ENCODE data around the gene LNPK.
A peak's percentile ranks its signal among the peaks of the same experiment; 100 is the strongest.
"Not testable (repeated sequence)": the region's sequence is repeated elsewhere in the genome, so short reads cannot be mapped to it uniquely, and the experiment has no call there.

The LNPK gene, protein sequence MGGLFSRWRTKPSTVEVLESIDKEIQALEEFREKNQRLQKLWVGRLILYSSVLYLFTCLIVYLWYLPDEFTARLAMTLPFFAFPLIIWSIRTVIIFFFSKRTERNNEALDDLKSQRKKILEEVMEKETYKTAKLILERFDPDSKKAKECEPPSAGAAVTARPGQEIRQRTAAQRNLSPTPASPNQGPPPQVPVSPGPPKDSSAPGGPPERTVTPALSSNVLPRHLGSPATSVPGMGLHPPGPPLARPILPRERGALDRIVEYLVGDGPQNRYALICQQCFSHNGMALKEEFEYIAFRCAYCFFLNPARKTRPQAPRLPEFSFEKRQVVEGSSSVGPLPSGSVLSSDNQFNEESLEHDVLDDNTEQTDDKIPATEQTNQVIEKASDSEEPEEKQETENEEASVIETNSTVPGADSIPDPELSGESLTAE

DNA sequence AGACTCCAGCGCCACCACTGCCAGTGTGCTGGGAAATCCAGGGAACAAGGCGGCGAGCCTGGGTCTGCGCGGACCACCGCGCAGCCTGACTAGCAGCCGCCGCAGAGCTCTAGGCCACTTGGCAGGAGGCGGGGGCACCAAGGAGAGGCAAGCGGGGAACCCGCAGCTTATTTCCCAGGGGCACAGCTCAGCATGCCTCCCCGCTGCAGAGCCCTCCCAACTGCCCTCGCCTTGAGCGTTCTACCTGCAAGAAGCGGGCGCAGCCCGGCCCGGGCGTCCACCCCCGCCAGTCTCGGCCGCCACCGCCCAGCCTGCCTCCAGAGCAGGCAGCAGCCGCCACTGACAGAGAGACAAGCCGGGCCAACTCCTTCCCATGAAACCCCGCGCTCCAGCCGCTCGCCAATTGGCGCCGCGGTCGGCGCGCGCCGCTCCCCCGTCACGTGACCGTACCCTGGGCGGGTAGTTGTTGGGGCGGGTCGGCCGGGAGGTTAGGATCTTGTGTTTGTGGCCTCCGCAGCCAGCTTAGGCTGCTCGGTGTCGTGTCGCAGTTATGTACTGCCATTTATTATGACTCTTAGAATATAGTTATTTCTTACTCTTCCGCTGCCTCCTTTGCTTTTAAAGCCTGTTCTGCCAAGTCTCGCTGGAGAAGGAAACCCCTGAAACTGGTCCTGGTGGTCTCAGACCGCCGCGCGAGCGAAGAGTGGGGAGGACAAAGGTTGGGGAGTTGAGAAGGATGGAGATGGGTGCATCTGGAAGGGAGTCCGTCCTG lies at the start of gene LNPK:
Gene LNPK, minus strand, starts transcription at position 352 of the 772 bp plus-strand sequence. CDS start 6,683 bp downstream, outside the sequence.
- DNase-seq (ENCODE audit: low read depth in 2 of 2) = peak; percentile 75 to 81

GRCh38 chr2:176039375-176039774 lies 37.3 kb upstream of the LNPK start:
- no peak for DNase-seq (ENCODE audit: low read depth in 2 of 2)

DNA sequence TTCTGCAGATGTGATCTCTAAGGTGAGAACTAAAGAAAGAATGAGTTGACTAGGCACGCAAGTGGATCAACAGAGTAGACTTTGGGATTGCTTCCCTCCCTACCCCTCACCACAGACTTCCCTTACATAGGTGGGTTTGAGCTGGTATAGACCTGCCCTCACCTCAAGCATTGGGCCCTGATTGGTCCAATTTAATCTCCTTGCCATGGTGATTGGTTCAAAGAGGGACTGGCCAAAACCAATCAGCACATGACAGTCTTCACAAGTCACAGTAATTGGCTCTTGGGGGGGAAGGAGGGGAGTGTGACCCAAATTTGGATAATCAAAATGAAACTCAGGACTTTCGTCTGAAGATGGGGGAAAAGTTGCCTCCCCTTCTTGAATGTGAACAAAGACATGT lies 36.6 kb upstream of the LNPK start:
- no peak for DNase-seq (ENCODE audit: low read depth in 2 of 2)

- DNase-seq (ENCODE audit: low read depth in 2 of 2) = no peak
These were observed 33.1 kb upstream of the LNPK start for GRCh38 chr2:176035013-176035691.

- DNase-seq (ENCODE audit: low read depth in 2 of 2) = no peak
These were observed 25.7 kb upstream of the LNPK start for GRCh38 chr2:176027806-176028205.

DNA sequence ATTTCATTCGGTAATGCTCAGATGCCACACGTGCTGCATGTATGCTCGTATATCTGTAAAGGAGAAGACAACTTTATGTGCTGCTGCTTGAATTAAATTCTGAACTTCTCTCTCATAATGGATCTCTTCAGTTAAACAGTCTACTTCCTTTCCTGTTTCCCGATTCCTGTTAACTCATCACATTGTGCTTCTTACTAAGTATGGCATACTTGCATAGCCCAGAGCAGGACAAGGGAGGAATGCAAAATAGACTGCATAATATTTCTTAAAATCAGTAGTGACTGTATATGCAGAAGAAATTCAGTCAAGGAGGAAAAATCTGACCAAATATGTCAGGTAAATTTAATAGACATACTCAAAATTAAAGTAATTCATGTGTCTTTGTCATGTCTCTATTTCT lies 23.9 kb upstream of the LNPK start:
- no peak for DNase-seq (ENCODE audit: low read depth in 2 of 2)

- DNase-seq (ENCODE audit: low read depth in 2 of 2) = no peak
These were observed 22.0 kb upstream of the LNPK start for GRCh38 chr2:176024083-176024482.

DNA sequence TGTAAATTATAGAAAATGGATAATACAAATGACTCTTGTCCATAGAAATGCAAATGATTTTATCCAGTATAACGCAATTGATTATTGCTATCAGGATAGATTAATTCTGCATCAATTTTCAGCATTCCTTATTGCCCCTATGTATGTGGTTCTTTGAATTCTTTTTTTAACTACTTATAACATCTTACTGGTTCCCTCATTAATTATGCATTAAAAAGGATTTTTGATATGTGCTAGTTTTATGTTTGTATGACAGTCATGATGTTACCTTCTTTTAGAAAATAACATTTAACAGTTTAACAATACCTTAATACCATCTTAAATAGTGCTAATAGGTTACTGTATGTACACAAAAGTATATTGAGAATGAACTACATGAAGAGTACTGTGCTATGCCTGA lies 20.0 kb upstream of the LNPK start:
- DNase-seq (ENCODE audit: low read depth in 2 of 2) = no peak

DNA sequence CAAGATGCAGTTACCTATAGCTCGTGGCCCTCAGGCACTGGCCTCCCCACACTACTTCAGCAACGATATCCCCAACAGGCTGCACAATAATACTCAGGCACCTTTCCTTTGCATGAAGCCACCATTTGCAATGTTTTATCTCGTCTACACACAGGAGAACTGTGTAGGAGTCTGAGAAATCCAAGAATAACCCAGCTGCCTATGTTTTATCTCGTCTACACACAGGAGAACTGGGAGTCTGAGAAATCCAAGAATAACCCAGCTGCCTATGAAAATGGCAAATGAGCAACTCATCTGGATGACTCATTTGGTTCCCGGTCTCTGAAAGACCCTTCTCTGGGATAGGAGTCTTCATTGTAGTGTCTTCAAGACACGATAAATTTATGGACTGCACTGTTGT lies 18.3 kb upstream of the LNPK start:
- no peak for DNase-seq (ENCODE audit: low read depth in 2 of 2)

GRCh38 chr2:176018708-176019107 lies 16.6 kb upstream of the LNPK start:
- no peak for DNase-seq (ENCODE audit: low read depth in 2 of 2)

- no peak for DNase-seq (ENCODE audit: low read depth in 2 of 2)
These were observed 7.4 kb upstream of the LNPK start for GRCh38 chr2:176009445-176009844.

GRCh38 chr2:176004934-176005333 lies 2.9 kb upstream of the LNPK start:
- no peak for DNase-seq (ENCODE audit: low read depth in 2 of 2)

DNA sequence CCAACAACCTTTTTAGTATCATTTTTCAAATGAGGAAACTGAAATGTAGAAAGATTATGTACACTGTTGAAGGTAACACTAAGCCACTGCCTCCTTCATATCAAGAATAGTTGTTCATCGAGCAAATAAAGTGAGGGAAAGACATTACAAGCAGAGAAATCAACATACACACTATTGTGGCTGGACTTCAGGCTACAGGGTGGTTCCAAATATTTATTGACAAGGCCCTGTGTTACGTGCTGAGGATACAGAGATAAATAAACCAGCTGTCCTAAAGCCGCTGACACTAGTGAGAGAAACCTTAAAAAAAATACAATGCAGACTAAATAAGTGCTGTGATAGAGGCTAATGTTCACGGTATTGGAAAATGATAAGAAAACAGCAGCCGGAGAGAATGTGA lies 1.9 kb upstream of the LNPK start:
- no peak for DNase-seq (ENCODE audit: low read depth in 2 of 2)

DNA sequence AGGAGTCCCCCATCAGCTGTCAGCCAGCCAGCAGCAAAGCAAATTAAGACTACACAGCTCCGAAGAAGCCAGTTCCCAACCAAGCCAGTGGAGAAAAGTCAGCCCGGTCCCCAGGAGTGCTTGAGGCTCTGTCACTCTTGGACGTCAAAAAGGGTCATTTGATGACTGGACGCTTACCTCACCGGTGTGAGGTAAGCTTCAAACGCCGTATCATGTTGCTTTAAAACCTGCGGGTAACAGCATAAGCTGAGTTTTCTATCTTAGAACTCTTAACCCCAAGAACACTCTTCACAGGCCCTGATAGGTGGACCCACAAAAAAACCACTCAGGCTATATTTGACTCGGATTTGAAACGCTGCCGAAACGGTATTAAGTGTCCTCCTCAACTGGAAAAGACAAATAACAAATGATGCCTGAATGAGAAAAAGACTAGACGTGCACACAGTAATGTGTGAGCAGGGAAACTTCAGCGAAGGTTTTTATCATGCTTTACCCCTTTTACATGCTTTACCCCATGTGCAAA lies 682 bp upstream of the LNPK start:
- no peak for DNase-seq (ENCODE audit: low read depth in 2 of 2)

- peak; percentile 7 to 18 for DNase-seq (ENCODE audit: low read depth in 2 of 2)
These were observed 669 bp downstream of the LNPK start for GRCh38 chr2:176001281-176001915.

DNA sequence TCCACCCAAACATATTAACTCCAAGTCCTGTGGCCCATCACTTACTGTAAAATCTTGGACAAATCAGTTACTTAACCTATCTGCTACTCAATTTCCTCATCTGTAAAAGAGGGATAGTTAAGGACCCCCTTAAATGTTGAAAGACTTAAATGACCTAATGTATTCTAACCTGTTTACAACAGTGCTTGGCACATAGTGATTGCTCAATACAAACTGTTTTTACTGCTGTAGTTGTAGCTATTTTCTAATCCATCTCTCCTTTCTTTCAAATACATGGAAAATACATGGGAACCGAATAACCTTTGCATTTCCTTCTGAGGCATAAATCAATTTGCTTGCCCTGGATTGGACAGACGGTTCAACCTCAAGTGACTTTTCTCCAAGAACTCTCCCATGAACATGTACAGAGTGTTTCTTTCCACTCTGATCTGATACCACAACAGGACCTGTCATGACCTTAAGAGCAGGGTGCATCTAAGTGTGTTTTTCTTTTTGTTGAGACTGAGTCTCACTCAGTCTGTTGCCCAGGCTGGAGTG lies 2.7 kb downstream of the LNPK start:
- no peak for DNase-seq (ENCODE audit: low read depth in 2 of 2)

DNA sequence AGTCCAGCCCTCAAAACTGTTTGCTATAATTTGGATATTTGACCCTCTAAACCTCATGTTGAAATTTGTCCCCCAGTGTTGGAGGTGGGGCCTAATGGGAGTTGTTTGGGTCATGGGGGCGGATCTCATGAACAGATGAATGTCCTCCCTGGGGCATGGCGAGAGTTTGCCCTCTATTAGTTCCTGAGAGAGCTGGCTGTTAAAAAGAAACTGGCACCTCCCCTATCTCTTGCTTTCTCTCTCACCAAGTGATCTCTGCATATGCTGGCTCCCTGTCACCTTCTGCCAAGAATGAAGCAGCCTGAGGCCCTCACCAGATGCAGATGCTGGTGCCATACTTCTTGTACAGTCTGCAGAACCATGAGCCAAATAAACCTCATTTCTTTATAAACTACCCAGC lies 12.0 kb downstream of the LNPK start:
- DNase-seq (ENCODE audit: low read depth in 2 of 2) = no peak

- not testable (repeated sequence) for DNase-seq (ENCODE audit: low read depth in 2 of 2)
These were observed 14.9 kb downstream of the LNPK start for GRCh38 chr2:175987126-175987525.

- no peak for DNase-seq (ENCODE audit: low read depth in 2 of 2)
These were observed 17.2 kb downstream of the LNPK start for GRCh38 chr2:175984846-175985245.

GRCh38 chr2:175981551-175981950 lies 20.5 kb downstream of the LNPK start:
- no peak for DNase-seq (ENCODE audit: low read depth in 2 of 2)

- no peak for DNase-seq (ENCODE audit: low read depth in 2 of 2)
These were observed 25.5 kb downstream of the LNPK start for GRCh38 chr2:175976391-175977157.
